Activated CD4-positive, alpha-beta T cell treated with anti-CD3 and anti-CD28 coated beads, Interleukin-2, Interleukin-6, amounts not matched to agents 100 ng/mL and 50 ng/mL, durations not matched to agents 16 hours and 8 hours (primary cell): ENCODE results near the gene MACROD2.

Source experiments
- DNase-seq: peaks from one replicate; pipeline ENCODE4 v3.0.0-alpha.2; 2020

The MACROD2 gene

DNA sequence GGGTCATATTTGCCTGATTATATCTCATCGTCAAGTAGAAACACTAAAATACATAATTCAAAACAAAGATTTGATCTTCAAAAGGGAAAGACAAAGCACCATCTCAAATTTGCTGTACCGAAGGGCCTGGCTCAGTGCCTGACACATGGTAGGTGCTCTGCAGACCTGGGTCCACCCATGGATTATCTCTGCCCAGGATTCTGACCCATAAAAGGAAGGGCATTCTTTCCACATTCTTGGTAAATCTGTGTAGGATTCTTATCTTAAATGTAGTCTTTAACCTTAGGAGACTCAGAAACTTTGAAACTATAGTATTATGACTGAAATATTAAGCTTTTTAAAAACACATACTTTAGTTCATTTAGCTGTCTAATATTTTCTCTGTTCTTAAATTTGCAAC is 616.2 kb downstream of the MACROD2 start:
- no peak for DNase-seq

- no peak for DNase-seq
Observed at GRCh38 chr20:14612391-14612790, 617.1 kb downstream of the MACROD2 start.

- no peak for DNase-seq
Observed at GRCh38 chr20:14616003-14616402, 620.7 kb downstream of the MACROD2 start.

DNA sequence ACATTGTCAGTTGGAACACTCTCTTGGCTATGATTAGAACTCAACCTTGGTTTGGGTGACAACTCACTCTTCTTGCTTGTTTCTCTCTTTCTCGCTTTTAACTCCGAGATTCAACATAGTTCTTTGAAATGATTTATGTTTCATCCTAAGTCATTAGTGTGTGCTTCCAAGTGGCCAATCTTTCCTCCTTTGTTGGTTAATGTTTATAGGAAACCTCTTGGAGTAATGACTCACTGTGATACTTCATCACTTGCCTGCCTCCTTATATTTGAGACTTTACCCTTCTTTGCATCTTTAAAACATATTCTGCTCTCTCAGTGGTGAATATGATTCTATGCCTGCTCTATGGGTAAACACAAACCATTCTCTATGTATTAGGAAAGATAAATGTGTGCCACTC is 621.8 kb downstream of the MACROD2 start:
- no peak for DNase-seq

DNA sequence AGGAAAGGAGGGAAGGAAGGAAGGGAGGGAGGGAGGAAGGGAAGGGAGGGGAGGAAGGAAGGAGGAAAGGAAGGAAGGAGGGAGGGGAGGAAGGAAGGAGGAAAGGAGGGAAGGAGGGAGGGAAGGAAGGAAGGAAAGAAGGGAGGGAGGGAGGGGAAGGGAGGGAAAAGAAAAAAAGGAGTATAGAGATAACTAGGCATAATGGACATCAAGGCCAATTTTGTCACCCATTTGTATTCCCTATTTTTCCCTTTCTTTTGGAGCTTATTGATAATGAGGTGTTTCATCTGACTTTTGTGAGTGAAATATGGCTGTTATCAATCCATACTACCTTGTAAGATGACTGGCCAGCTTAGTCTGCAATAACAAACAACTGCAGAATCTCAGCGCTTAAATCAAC is 624.1 kb downstream of the MACROD2 start:
- DNase-seq: no peak

DNA sequence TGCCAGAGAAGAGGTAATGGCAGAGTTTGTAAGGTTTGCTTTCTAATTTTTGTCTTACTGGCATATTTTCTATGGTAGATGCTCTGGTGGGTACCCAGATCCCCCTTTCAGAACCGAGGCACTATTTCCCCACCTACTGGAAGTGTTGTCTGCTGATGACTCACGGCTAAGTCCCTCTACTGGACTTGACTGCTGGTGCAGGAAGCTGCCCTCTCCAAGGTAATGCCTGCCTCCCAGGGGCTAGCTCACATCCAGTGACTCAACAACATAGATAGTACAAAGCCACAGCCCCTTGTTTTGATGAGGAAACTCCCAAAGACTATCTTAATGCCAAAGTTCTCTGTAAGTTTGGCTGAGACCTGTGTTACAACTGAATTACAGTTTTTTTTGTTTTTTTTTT is 627.5 kb downstream of the MACROD2 start:
- no peak for DNase-seq

DNA sequence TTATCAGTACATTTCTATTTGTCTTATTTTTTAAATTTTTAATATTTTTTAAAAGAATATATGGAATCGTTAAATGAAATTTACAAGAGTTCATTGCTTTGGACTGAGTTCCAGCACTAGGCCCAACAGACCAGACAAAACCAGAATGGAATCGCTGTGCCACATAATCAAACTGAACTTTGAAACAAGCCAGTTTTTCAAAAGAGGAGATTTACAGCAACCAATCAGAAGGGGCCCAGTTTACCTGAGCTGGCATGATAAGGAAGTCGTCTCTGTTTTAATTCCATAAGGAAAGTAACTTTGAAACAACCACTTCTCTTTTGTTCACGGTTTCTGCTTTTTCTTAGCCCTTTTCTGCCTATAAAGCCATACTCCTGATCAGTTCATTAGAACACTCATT is 635.7 kb downstream of the MACROD2 start:
- no peak for DNase-seq

DNA sequence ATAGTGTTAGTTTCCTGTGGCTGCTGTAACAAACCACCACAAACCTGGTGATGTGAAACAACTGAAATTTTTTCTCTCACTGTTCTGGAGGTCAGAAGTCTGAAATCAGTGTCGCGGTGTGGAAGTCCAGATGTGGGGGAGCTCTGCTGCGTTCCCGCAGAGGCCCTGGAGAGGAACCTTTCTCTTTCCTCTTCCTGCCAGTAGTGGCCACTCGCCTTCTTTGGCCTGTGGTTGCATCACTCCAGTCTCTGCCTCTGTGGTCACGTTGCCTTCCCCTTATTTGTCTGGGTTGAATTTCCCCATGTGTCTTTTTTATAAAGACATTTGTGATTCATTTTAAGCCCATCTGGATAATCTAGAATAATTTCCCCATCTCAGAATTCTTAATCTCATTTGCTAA is 637.6 kb downstream of the MACROD2 start:
- no peak for DNase-seq

DNA sequence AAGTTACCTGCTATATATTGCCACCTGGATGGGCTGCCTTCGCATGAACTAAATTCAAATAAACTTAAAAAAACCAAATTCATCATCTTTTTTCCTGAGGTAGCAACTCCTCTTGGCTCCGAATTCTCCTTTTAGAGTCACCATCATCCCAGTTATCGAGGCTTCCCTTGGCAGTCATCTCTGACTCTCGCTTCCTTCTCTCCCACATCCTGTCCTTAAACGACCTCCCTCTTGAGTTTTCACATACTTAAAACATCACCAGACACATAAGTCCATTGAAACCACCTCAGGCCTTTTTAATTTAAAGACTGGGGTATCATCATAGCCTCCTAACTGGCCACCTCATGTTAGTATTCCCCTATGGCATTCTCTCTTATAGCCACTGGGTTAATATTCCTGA is 638.2 kb downstream of the MACROD2 start:
- no peak for DNase-seq

DNA sequence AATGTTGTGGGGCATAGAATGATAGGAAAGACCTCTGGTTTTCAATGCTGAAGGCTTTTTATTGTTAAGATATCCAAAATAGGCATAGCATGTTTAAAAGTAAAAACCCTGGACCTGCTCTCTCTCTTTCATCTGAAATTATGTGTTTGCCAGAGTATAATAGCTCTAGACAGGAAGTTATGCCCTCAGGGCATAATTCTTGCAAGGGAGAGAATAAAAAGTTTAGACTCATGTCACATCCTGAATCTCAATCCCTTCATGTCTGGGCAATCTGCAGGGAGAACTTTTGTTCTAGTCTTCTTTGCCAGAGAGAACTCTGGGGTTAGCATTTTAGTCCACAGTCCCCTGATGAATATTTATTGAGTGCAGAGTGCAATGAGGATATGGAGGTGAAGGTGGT is 639.3 kb downstream of the MACROD2 start:
- DNase-seq: no peak

DNA sequence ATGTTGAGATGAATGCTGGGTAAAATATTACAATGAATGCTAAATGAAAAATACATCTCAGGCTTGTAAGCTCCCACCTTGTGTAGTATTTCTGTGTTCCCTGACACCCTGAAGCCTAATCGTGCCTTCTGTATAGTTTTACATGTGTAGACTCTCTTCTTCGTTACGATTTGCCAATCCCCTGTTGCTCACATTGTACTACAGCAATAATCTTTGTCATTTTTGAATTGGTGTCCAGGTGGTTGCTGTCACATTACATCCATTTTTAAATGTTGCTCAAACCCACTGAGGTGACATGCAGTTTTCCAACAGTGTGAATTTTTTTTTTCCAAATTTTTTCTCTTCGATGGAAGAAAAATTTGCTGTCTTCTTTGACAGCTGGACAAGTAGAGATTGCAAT is 642.1 kb downstream of the MACROD2 start:
- DNase-seq: no peak

DNA sequence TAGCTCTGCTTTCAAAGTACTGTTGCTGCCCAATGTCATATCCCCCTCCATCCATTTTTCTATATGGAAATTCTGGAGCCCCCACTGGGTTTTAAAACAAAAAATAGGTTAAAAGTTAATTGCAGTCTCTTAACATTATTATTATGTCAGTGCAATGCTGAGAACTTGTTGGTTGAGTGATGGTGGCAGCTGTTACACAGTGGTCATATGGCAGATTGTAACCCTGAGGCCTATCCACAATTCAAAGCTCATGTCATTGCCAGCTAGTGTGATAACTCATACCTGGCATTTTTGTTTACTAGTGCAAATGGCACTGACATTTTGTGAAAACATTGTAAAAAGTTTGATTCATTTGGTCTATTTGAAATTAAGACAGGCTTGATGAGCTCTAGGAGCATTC is 647.8 kb downstream of the MACROD2 start:
- no peak for DNase-seq

DNA sequence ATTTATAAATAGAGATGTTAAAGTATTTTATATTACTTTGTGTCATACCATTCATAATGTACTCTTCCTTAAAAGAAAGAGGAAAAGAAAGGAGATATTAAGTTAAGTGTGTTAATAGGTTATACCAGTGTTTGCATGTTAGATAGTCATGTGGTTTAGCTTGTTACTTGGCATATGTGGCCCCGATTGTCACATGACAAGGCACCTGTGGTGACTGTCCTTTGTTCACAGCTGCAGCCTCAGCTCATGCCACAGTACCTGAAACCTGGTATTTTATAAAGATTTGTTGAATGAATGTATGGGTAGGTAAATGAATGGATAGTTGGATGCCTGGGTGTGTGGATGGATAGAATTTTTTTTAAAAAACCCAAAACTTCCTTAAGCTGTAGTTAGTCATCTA is 648.2 kb downstream of the MACROD2 start:
- DNase-seq: no peak

GRCh38 chr20:14644306-14645097 is 649.2 kb downstream of the MACROD2 start:
- DNase-seq: no peak

GRCh38 chr20:14647016-14647415 is 651.7 kb downstream of the MACROD2 start:
- no peak for DNase-seq

GRCh38 chr20:14649662-14650061 is 654.3 kb downstream of the MACROD2 start:
- DNase-seq: no peak

DNA sequence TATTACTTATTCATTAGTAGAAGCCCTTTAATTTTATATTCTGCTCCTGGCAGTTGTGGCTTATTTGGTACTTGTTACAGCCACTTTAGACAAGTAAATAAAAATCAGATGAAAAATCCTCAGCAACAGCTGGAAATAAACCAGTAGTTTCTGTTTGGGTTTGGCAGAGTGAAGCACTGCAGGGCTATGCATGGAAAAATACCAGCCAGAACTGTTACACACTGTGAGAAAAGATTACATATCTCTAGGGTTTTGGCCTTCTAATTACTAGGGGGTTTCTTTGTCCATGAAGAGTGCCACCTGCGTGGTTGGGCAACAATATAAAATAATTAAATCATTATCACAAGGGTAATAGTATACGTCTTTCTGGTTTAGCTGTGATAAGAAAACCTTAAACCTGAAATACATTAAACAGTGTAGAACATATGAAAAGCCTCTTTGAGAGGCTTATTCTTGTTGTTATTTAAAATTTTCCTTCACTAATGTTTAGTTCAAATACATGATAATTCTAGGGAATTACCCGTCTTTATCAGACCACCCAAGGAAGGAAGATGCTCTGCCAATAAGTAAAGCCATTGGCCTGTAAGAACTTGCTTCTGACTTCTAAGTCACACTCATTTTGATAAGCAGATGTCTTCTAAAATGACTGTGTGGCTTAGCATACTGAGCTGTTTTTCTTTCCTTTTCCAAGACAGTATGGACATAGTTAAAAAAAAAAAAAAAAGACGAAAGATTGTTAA is 662.1 kb downstream of the MACROD2 start:
- no peak for DNase-seq

DNA sequence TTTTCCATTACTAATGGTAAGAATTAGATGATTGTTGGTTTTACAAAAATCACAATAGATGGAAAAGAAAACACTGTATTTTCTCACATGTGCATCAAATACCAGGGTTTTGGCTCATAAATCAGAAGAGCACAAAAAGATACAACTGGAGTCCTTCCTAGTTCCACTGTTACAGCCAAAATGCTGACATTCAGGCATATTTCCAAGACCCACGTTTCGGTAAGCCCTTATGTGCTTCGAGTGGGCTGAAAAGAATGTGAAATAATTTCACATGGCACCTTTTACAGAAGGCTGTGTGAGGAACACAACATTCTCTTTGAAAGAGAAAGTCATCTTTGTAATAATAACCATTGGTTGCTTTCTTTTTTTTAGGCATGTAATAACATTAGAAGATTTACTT is 668.8 kb downstream of the MACROD2 start:
- no peak for DNase-seq

- no peak for DNase-seq
Observed at GRCh38 chr20:14666696-14667095, 671.4 kb downstream of the MACROD2 start.

DNA sequence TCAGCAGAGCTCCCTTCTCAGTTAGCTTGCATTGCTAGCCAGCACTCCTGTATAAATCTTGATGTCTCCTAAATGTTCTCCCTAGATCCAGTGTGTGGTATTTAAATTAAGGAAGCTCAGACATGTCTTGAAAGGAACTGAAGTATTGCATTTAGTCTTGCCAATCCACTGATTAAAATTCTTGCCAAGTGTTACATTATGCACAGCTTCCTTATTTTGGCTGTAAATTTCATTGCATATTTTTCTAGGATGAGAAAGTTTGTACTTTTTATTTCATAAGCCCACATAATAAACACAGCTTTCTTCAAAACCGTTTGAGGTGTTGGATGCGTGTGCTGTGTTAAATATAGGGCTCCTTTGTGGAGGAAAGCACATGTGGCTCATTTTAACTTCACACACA is 671.9 kb downstream of the MACROD2 start:
- no peak for DNase-seq

- no peak for DNase-seq
Observed at GRCh38 chr20:14672066-14672465, 676.8 kb downstream of the MACROD2 start.

- DNase-seq: no peak
Observed at GRCh38 chr20:14673164-14673563, 677.8 kb downstream of the MACROD2 start.

DNA sequence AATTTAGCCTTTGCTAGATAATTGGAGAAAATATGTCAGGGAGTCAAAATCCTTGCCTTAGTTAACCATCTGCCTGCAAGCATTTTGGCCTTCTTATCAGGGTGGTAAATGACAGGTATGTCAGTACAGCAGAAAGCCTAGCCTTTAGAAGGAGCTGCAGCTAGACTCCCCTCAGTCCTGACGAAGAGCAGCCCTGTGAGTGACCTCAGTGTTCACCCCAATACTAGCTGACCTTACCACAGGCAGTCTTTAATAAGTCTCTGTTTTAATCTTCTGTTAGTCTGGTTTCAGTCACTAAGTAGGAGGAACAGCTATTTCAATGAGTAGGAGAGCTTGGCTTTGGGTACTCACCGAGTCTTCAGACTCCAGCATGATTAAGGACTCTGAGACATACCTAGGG is 682.1 kb downstream of the MACROD2 start:
- no peak for DNase-seq

DNA sequence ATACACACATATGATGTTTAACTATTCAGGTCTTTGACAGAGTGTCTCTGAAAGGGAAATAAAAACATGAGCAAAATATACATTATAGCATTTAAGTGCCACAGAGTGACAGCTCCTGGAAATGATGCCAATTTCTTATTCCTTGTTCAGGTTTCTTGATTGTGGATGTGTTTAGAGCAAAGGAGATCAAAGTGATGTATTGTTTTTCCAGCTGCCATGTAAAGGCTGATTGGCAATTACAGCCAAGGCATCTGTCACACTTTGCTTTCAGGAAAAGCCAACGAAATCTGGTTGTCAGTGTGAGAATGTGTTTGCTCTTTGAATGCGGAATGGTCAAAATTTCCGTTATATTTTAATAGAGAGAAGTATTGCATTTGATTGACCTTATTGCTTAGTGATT is 689.9 kb downstream of the MACROD2 start:
- DNase-seq: no peak

- DNase-seq: no peak
Observed at GRCh38 chr20:14687313-14687712, 692.0 kb downstream of the MACROD2 start.
